HUES48 (cell line): ENCODE measurements around the gene CFAP65.

Experiments used
- H3K27ac ChIP-seq: one replicate; pipeline ENCODE4 v1.7.0; 2013; ENCODE audit warnings: low read depth, low read length, inconsistent platforms
- H3K27me3 ChIP-seq: 2 replicates; pipeline ENCODE4 v1.6.1; 2013; ENCODE audit warnings: mild to moderate bottlenecking, low read length; ENCODE audit not compliant: control insufficient read depth, insufficient read depth
- H3K36me3 ChIP-seq: 2 replicates; pipeline ENCODE4 v1.6.1; 2013; ENCODE audit warnings: low read length; ENCODE audit not compliant: control insufficient read depth, insufficient read depth
- H3K4me1 ChIP-seq: 2 replicates; pipeline ENCODE4 v1.6.1; 2013; ENCODE audit warnings: mild to moderate bottlenecking, low read length; ENCODE audit not compliant: control insufficient read depth, insufficient read depth
- H3K4me3 ChIP-seq: 2 replicates; pipeline ENCODE4 v1.5.1; 2013; ENCODE audit warnings: mild to moderate bottlenecking, low read depth, low read length
- H3K9ac ChIP-seq: 2 replicates; pipeline ENCODE4 v1.6.1; 2013; ENCODE audit warnings: mild to moderate bottlenecking, low read depth, low read length, moderate library complexity
- H3K9me3 ChIP-seq: 2 replicates; pipeline ENCODE4 v1.6.1; 2013; ENCODE audit warnings: low read length; ENCODE audit not compliant: control insufficient read depth, insufficient read depth

The CFAP65 gene

DNA sequence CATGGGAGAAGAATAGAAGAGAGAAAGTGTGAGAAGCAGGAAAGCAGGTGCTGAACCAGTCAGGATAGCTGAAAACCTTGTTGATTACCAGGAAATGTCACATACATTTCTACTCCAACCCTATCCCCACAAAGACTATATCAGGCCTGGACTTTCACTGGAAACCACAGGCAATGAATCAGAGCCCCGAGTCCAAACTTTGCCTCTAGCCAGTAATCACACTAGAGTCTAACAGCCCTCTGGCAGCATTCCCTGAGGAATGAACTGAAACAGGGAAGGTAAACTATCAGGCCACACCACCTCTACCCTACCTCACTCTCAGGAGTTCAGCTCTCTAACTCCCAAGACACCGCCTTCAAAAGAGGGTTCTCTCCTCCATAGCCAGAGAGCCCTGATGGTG lies 38.1 kb upstream of the CFAP65 start:
- Histone ChIP-seq H3K36me3 (peaks cover 15% of the 10 kb centered on the region), H3K4me1 (no peaks in the 10 kb centered on the region), H3K9ac (no peak overlapping the region), H3K9me3 (no peaks in the 10 kb centered on the region), H3K4me3 (no peak overlapping the region), H3K27ac (no peak overlapping the region), H3K27me3 (peaks cover 2% of the 10 kb centered on the region; the same call in 1 of the 2 replicates)

DNA sequence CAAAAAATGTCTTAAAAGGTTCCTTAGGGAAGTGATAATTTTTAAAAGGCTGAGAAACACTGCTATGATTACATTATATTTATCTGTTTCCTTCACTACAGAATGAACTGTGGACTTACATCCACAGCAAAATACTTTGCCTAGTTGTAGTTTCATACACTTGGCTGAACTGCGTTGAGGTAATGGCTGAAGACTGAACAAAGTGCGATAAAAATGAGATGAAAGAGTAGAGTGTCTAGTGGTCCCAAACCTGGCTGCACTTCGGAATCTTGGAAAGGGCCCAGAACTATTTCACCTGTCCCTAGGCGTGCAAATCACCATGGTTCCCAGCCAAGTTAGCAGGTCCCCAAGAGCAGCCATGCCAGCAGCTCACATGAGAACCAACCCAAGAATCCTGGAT lies 37.6 kb upstream of the CFAP65 start:
- peaks cover 15% of the 10 kb centered on the region for H3K36me3 ChIP-seq
- peaks cover 2% of the 10 kb centered on the region; the same call in 1 of the 2 replicates for H3K27me3 ChIP-seq
- H3K4me3 ChIP-seq = no peak overlapping the region
- H3K9ac ChIP-seq = no peak overlapping the region
- H3K9me3 ChIP-seq = no peaks in the 10 kb centered on the region
- no peaks in the 10 kb centered on the region; the same call in 1 of the 2 replicates for H3K4me1 ChIP-seq
- no peak overlapping the region for H3K27ac ChIP-seq

DNA sequence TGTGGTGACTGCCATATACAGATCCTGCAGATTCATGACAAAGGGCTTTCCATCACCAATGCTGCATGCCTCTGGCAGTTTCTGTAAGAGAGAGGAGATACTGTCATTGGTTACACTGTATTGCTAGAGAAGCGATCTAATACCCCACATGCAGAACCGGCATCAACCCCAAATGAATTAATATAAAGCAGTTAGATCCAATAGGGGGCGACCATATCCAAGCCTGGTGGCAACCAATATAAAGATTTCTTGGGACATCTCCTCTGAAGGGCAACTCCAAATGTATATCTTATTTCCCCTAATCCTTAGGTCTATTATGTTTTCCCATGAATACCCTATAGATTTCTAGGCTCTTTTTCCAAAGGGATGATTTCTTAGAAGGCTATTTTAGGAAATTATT lies 36.8 kb upstream of the CFAP65 start:
- Histone ChIP-seq H3K9me3 (no peaks in the 10 kb centered on the region), H3K27me3 (peaks cover 2% of the 10 kb centered on the region; the same call in 1 of the 2 replicates), H3K9ac (no peak overlapping the region), H3K27ac (no peak overlapping the region), H3K36me3 (peaks cover 15% of the 10 kb centered on the region), H3K4me3 (no peak overlapping the region), H3K4me1 (no peaks in the 10 kb centered on the region; the same call in 1 of the 2 replicates)

DNA sequence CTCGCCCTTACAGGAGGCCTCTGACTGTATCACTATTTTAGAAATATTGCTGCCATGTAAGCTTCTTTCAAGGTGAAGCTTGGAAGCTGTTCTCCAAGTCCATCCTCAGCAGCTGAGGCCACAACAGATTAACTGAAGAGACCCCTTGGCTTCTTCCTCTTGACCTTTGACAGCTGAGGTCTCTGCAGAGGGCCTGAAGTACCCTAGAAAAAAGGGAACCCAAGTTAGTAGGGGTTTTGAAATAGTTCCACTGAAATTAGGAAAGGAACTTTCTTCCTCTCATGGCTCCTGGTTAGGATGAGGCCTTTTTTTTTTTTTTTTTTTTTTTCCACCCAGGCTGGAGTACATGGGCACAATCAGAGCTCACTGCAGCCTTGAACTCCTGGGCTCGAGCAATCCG lies 34.9 kb upstream of the CFAP65 start:
- Histone ChIP-seq H3K4me3 (no peak overlapping the region), H3K36me3 (peaks cover 15% of the 10 kb centered on the region), H3K27me3 (peaks cover under 1% of the 10 kb centered on the region; the same call in 1 of the 2 replicates), H3K27ac (no peak overlapping the region), H3K4me1 (no peaks in the 10 kb centered on the region; the same call in 1 of the 2 replicates), H3K9me3 (no peaks in the 10 kb centered on the region), H3K9ac (no peak overlapping the region)

DNA sequence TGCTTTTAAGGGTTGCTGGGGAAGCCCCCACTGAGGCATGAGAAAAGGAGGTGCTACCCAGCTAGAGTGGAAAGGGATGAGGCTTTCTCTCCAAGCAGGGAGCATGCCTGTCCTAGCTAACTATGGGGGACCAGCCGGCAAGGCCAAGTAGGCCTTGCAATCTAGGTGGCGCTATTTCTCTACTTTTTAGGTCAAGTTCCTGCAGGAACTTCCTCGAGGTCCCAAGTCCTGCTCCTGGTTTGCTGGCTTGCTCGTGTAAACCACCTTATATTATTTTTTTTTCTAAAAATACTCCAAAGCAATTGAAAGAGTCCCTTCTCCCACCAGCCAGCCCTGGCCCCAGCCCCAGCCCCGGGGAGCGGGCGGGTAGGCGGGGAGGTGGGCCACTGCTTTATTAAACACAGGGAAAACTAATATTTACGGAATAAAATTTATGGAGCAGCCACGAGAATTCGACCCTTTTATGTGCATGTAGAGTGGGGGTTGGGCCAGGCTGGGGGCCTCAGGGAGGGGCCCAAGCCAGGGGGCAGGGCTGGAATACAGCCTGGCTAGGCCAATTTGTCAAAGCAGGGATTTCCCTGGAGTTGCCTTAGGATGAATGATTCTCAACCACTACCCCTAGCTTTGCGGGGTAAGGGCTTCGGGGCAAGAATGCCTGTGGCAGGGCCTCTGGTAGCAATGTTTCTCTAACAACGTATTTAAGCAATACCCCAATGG lies 32.3 kb upstream of the CFAP65 start:
- Histone ChIP-seq H3K27ac (peak overlapping the region; percentile 56), H3K36me3 (peaks cover 15% of the 10 kb centered on the region), H3K4me3 (no peak overlapping the region), H3K4me1 (no peaks in the 10 kb centered on the region; the same call in 1 of the 2 replicates), H3K9ac (no peak overlapping the region), H3K9me3 (no peaks in the 10 kb centered on the region), H3K27me3 (no peaks in the 10 kb centered on the region)

DNA sequence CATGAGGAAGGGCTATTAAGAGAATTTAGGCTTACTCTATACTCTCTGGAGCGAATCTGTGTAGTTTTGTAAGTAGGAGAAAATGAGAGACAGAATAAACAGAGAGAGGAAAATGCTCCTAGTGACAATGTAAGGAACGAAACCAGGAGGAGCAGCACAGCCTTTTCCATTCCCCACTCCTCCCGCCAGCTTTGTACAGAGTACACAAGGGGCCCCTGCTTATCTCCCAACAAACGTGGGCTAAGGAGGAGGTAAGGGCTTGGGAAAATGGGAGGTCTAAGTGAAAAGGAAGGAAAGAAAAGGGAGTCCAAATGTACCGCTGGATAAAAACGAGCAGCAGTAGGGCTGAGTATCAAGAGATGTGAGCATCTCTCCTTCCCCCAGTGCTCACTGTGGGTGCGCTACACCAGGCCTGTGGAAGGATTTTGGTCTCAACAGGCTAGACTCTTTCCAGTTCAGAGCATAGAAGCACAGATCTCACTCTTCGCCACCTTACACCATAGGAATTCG lies 31.5 kb upstream of the CFAP65 start:
- H3K4me1 ChIP-seq = no peaks in the 10 kb centered on the region; the same call in 1 of the 2 replicates
- no peaks in the 10 kb centered on the region for H3K9me3 ChIP-seq
- H3K27me3 ChIP-seq = no peaks in the 10 kb centered on the region
- H3K4me3 ChIP-seq = no peak overlapping the region
- H3K27ac ChIP-seq = no peak overlapping the region
- no peak overlapping the region for H3K9ac ChIP-seq
- H3K36me3 ChIP-seq = peaks cover 15% of the 10 kb centered on the region

DNA sequence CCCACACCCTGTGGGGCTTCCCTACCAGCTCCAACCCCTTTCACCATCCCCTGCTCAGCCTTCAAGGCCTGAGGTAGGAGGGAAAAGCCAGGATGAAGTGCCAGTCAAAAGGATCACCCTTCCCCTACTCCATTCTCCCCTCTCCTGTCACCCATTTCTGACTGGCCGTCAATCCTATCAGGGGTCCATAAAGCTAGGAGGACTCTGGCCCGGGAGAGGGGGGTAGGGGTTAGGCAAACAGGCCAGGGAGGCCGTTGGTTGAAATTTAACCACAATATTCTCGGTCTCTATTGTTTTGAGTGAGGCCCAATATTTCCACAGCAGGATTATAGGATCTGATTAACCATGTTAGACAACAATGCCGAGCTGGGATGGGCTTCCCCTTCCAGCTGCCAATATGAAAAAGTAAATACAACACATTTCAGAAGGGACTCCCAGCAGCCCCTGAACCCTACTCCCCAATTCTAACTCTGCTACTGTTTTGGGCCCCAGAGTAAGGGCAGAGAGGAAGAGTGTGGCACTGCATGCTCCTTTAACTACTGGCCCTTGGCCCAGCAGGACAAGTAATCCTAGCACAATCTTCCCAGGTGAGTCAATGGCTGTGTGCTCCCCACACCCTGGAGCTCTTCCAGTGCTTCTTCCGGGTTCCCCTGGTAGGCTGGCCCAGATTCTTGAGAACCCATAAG lies 30.0 kb upstream of the CFAP65 start:
- Histone ChIP-seq H3K27me3 (0 out of 2 replicates have a peak, but pooled peaks cover 2% of the 10 kb centered on the region), H3K4me3 (no peak overlapping the region), H3K27ac (peak overlapping the region; percentile 29), H3K4me1 (no peaks in the 10 kb centered on the region; the same call in 1 of the 2 replicates), H3K36me3 (peaks cover 4% of the 10 kb centered on the region; the same call in 1 of the 2 replicates), H3K9me3 (no peaks in the 10 kb centered on the region), H3K9ac (no peak overlapping the region)

DNA sequence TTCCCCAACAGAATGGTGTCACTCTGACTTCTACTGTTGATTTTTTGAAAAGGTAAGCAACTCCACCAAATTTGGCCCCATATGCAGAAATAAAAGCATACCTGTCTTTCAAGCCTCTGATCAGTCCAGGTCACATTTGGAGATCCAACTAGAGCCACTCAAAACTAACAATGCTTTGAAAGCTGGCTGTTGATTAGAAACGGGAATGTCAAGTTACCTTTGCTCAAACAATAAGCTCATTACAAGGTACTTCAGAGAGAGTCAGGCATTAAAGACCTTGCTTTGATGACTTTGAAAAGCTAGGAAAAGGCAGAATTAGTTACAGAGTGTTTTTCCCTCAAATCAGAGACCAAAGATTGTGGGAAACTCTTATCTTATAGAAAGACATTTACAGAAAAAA lies 24.2 kb upstream of the CFAP65 start:
- Histone ChIP-seq H3K4me1 (peaks cover 19% of the 10 kb centered on the region), H3K27me3 (peaks cover 54% of the 10 kb centered on the region)

DNA sequence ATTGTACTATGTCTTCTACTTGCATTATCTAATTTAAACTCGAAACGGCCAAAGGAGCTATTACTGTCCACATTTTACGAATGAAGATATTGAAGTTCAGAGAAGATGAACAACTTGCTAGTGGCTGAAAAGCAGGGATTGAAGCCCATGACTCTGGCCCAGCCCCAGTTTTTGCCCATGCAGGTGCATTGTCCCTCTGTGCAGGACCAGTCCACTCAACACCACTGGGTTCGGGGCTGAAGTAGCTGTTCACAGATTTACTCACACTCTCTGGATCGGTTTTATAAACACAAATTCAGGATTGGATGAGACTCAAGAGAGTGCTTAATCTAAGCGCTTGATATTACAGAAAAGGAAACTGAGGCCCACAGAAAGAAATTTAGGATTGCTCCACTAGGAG lies 20.8 kb upstream of the CFAP65 start:
- H3K4me1 ChIP-seq = peaks cover 34% of the 10 kb centered on the region
- H3K9ac ChIP-seq = no peak overlapping the region
- H3K36me3 ChIP-seq = no peaks in the 10 kb centered on the region
- peaks cover 88% of the 10 kb centered on the region for H3K27me3 ChIP-seq
- no peak overlapping the region for H3K4me3 ChIP-seq
- no peaks in the 10 kb centered on the region for H3K9me3 ChIP-seq
- no peak overlapping the region for H3K27ac ChIP-seq

More for the DNA sequence above, 24.2 kb upstream of the CFAP65 start:
- H3K9me3 ChIP-seq = no peaks in the 10 kb centered on the region
- no peaks in the 10 kb centered on the region for H3K36me3 ChIP-seq
- no peak overlapping the region for H3K4me3 ChIP-seq
- H3K27ac ChIP-seq = no peak overlapping the region
- no peak overlapping the region for H3K9ac ChIP-seq

DNA sequence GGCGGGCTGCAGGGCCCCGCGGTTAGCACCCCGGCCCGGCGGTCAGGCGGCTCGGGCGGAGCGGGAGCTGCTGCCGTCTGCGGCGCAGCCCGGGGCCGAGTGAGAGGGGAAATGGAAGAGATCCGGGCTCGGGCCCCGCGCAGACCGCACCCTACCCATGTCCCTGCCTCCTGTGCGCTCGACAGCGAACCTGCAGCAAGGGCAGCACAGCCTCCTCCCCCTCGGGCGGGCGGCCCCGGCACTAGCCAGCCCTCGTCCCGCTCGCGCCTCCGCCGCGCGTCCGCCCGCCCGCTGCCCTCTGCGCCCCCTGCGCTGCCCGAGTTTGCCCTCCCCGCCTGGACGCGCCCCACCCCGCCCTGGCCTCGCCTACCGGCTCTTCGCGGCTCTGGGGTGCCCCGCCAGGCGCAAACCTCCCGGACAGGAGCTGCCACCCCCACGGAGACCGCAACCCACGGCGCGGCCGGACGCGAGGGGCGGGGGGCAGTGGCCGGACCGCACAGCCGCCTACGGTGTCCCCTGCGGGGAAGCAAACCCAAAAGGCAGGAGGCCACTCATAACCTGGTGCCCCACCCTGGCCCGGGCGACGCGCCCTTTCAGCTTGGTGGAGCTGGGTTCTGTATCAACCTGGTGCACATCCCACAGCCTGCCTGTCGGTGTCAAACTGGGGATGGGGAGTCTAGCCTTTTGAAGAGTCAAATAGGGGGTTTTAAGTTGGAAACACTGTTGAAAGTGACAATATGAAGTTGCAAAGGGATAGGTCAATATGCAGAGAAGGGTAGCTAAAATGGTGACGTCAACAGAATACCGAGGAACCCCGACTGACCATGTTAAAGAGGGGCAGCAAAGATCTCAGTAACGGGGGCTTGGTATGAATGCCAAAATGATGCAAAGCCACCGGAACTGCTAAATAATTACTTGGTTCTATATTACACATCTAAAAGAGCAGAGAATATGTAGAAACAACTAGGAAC lies 19.8 kb upstream of the CFAP65 start, which contains the start of gene IHH:
IHH (minus strand) TSS at position 101 of the 971 bp plus-strand sequence. CDS start 454 bp downstream, outside the sequence.
- H3K9me3 ChIP-seq = no peaks in the 10 kb centered on the region
- no peak within 1 kb of the TSS for H3K27ac ChIP-seq
- peaks cover 34% of the 10 kb centered on the region for H3K4me1 ChIP-seq
- H3K36me3 ChIP-seq = no peaks in the 10 kb centered on the region
- peak within 1 kb of the TSS; percentile 49; the same call in 1 of the 2 replicates for H3K4me3 ChIP-seq
- H3K27me3 ChIP-seq = peaks cover 94% of the 10 kb centered on the region
- H3K9ac ChIP-seq = no peak within 1 kb of the TSS
